NCI-H2227 treated with DMSO at 0.1 percent for 48 hours (cell line): ENCODE results near the gene MZF1.

Experiments
- DNase-seq: peaks from one replicate; lab custom pipeline; 2025; lab: John Stamatoyannopoulos, UW

Gene MZF1

GRCh38 chr19:58513213-58513693 is 59.9 kb downstream of the MZF1 start:
- DNase-seq: no peak
